ENCODE measurements around the gene OGFRL1.

DNA sequence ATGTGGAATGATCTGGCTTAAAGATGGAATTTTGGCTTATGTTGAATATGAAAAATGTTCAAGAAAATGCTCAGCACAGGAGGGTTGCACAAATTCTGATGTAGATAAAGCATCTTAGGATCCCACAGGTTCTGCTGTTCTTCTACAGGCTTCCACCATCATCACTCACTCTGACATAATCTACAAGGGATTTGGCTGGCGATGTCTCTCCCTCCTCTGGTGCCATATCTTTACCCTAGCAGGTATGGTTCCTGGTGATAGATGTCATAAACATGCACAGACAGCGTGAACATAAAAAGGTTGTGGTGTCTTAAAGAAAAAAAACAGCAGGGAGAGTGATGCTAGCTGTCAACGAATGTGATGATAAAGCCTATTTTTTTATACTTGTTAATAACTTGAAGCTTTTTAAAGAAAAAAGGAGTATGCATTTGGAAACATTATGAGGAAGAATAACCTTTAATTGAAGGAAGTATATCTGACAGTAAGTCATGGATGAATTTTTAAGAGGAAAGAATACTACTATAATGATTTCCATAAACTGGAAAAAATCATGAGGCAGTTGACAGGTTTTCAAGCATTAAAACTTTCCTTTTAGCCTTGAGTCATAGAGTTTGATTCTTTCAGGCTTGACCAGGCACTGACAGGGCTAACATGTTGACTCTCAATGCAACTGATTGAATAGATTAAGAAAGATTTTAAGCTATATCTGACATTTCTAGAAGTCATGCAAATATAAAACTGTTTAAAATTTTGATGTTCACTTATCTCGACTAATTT, 50.1 kb downstream of the OGFRL1 start:
- no peak for TF ChIP-seq CTCF (IDR thresholded peaks at IDR 0.05; ENCODE audit: low read depth, low read length, poor library complexity, severe bottlenecking)
- TF ChIP-seq EZH2phosphoT487 (IDR thresholded peaks at IDR 0.05; ENCODE audit: borderline replicate concordance, low read length): no peak
